ENCODE measurements around the gene GOLIM4.
A peak's percentile ranks its signal among the peaks of the same experiment; 100 is the strongest.

Gene GOLIM4

GRCh38 chr3:168091302-168091858, 4.3 kb downstream of the GOLIM4 start:
- DNase-seq (ENCODE audit: insufficient read length, low spot score) (no peak), FAIRE-seq (no peak)
- TF ChIP-seq POLR2A (IDR thresholded peaks at IDR 0.05; ENCODE audit: low read depth, low read length) (no peak), POLR2AphosphoS5 (IDR thresholded peaks at IDR 0.05; ENCODE audit: low read depth, low read length) (no peak), TAF1 (IDR thresholded peaks at IDR 0.05; ENCODE audit: low read depth, low read length) (no peak), PAX5 (IDR thresholded peaks at IDR 0.05; ENCODE audit: insufficient read depth, low read length, severe bottlenecking) (no peak), POU2F2 (IDR thresholded peaks at IDR 0.05; ENCODE audit: low read depth, low read length) (no peak), SPI1 (IDR thresholded peaks at IDR 0.05; ENCODE audit: low read depth, low read length) (no peak)

- no peak for FAIRE-seq
- no peak for DNase-seq (ENCODE audit: insufficient read length, low spot score)
- TF ChIP-seq PAX5 (IDR thresholded peaks at IDR 0.05; ENCODE audit: insufficient read depth, low read length, severe bottlenecking), result no peak
- TF ChIP-seq POLR2A (IDR thresholded peaks at IDR 0.05; ENCODE audit: low read depth, low read length), result no peak
- TF ChIP-seq POLR2AphosphoS5 (IDR thresholded peaks at IDR 0.05; ENCODE audit: low read depth, low read length), result no peak
- TF ChIP-seq SPI1 (IDR thresholded peaks at IDR 0.05; ENCODE audit: low read depth, low read length), result no peak
- no peak for TF ChIP-seq TAF1 (IDR thresholded peaks at IDR 0.05; ENCODE audit: low read depth, low read length)
- TF ChIP-seq POU2F2 (IDR thresholded peaks at IDR 0.05; ENCODE audit: low read depth, low read length), result no peak
These were observed 5.2 kb downstream of the GOLIM4 start for GRCh38 chr3:168090306-168091085.

GRCh38 chr3:168089179-168089771, 6.4 kb downstream of the GOLIM4 start:
- FAIRE-seq (no peak), DNase-seq (ENCODE audit: insufficient read length, low spot score) (no peak)

GRCh38 chr3:168088106-168088720, 7.5 kb downstream of the GOLIM4 start:
- FAIRE-seq, result peak; percentile 75
- no peak for DNase-seq (ENCODE audit: insufficient read length, low spot score)
- TF ChIP-seq TAF1 (IDR thresholded peaks at IDR 0.05; ENCODE audit: low read depth, low read length), result no peak
- no peak for TF ChIP-seq POU2F2 (IDR thresholded peaks at IDR 0.05; ENCODE audit: low read depth, low read length)
- TF ChIP-seq POLR2A (IDR thresholded peaks at IDR 0.05; ENCODE audit: low read depth, low read length), result no peak
- TF ChIP-seq PAX5 (IDR thresholded peaks at IDR 0.05; ENCODE audit: insufficient read depth, low read length, severe bottlenecking), result no peak
- TF ChIP-seq SPI1 (IDR thresholded peaks at IDR 0.05; ENCODE audit: low read depth, low read length), result no peak
- TF ChIP-seq POLR2AphosphoS5 (IDR thresholded peaks at IDR 0.05; ENCODE audit: low read depth, low read length), result no peak

More at GRCh38 chr3:168089179-168089771, 6.4 kb downstream of the GOLIM4 start:
- TF ChIP-seq SPI1 (IDR thresholded peaks at IDR 0.05; ENCODE audit: low read depth, low read length), result no peak
- no peak for TF ChIP-seq POLR2AphosphoS5 (IDR thresholded peaks at IDR 0.05; ENCODE audit: low read depth, low read length)
- TF ChIP-seq PAX5 (IDR thresholded peaks at IDR 0.05; ENCODE audit: insufficient read depth, low read length, severe bottlenecking), result no peak

GRCh38 chr3:168087539-168087938, 8.2 kb downstream of the GOLIM4 start:
- FAIRE-seq (no peak), DNase-seq (ENCODE audit: insufficient read length, low spot score) (no peak)
- TF ChIP-seq POU2F2 (IDR thresholded peaks at IDR 0.05; ENCODE audit: low read depth, low read length) (no peak), SPI1 (IDR thresholded peaks at IDR 0.05; ENCODE audit: low read depth, low read length) (no peak), PAX5 (IDR thresholded peaks at IDR 0.05; ENCODE audit: insufficient read depth, low read length, severe bottlenecking) (no peak), POLR2AphosphoS5 (IDR thresholded peaks at IDR 0.05; ENCODE audit: low read depth, low read length) (no peak), TAF1 (IDR thresholded peaks at IDR 0.05; ENCODE audit: low read depth, low read length) (no peak), POLR2A (IDR thresholded peaks at IDR 0.05; ENCODE audit: low read depth, low read length) (no peak)

GRCh38 chr3:168086541-168087260, 9.0 kb downstream of the GOLIM4 start:
- no peak for DNase-seq (ENCODE audit: insufficient read length, low spot score)
- no peak for FAIRE-seq
- TF ChIP-seq POLR2A (IDR thresholded peaks at IDR 0.05; ENCODE audit: low read depth, low read length) (no peak), POU2F2 (IDR thresholded peaks at IDR 0.05; ENCODE audit: low read depth, low read length) (no peak)

GRCh38 chr3:168085491-168086119, 10.1 kb downstream of the GOLIM4 start:
- DNase-seq (ENCODE audit: insufficient read length, low spot score) (no peak), FAIRE-seq (no peak)
- TF ChIP-seq PAX5 (IDR thresholded peaks at IDR 0.05; ENCODE audit: insufficient read depth, low read length, severe bottlenecking) (no peak), POLR2A (IDR thresholded peaks at IDR 0.05; ENCODE audit: low read depth, low read length) (no peak), POLR2AphosphoS5 (IDR thresholded peaks at IDR 0.05; ENCODE audit: low read depth, low read length) (no peak), POU2F2 (IDR thresholded peaks at IDR 0.05; ENCODE audit: low read depth, low read length) (no peak), TAF1 (IDR thresholded peaks at IDR 0.05; ENCODE audit: low read depth, low read length) (no peak), SPI1 (IDR thresholded peaks at IDR 0.05; ENCODE audit: low read depth, low read length) (no peak)

GRCh38 chr3:168083906-168084305, 11.8 kb downstream of the GOLIM4 start:
- no peak for TF ChIP-seq PAX5 (IDR thresholded peaks at IDR 0.05; ENCODE audit: insufficient read depth, low read length, severe bottlenecking)
- no peak for TF ChIP-seq POU2F2 (IDR thresholded peaks at IDR 0.05; ENCODE audit: low read depth, low read length)
- TF ChIP-seq POLR2AphosphoS5 (IDR thresholded peaks at IDR 0.05; ENCODE audit: low read depth, low read length), result no peak
- TF ChIP-seq SPI1 (IDR thresholded peaks at IDR 0.05; ENCODE audit: low read depth, low read length), result no peak
- FAIRE-seq, result peak; percentile 48
- DNase-seq (ENCODE audit: insufficient read length, low spot score), result no peak

- TF ChIP-seq SPI1 (IDR thresholded peaks at IDR 0.05; ENCODE audit: low read depth, low read length) (no peak), POLR2AphosphoS5 (IDR thresholded peaks at IDR 0.05; ENCODE audit: low read depth, low read length) (no peak)
- DNase-seq (ENCODE audit: insufficient read length, low spot score) (no peak), FAIRE-seq (no peak)
These were observed 13.9 kb downstream of the GOLIM4 start for GRCh38 chr3:168081856-168082255.

All from GM12891 (cell line).